ENCODE results near the gene PARD3B.

PARD3B gene

GRCh38 chr2:204860274-204860673, 315.0 kb downstream of the PARD3B start:
- H3K9me3 Mint-ChIP-seq: peaks cover 7% of the 10 kb centered on the region
- ATAC-seq (replicated peaks; ENCODE audit: extremely low read depth, poor library complexity, severe bottlenecking) (no peak), DNase-seq (ENCODE audit: low spot score in 2 of 2) (no peak)
- no peaks in the 10 kb centered on the region for H3K4me1 Mint-ChIP-seq
- H3K36me3 Mint-ChIP-seq (ENCODE audit: insufficient read depth): no peaks in the 10 kb centered on the region
- no peak overlapping the region for H3K4me3 Mint-ChIP-seq
- no peaks in the 10 kb centered on the region for H3K27me3 Mint-ChIP-seq
- no peak overlapping the region for H3K27ac Mint-ChIP-seq (ENCODE audit: low read depth)

GRCh38 chr2:204862809-204863208, 317.5 kb downstream of the PARD3B start:
- no peak overlapping the region for H3K27ac Mint-ChIP-seq (ENCODE audit: low read depth)

GRCh38 chr2:204863336-204863735, 318.1 kb downstream of the PARD3B start:
- DNase-seq (ENCODE audit: low spot score in 2 of 2) (no peak), ATAC-seq (replicated peaks; ENCODE audit: extremely low read depth, poor library complexity, severe bottlenecking) (no peak)
- Mint-ChIP-seq H3K4me3 (no peak overlapping the region), H3K4me1 (no peaks in the 10 kb centered on the region), H3K27me3 (no peaks in the 10 kb centered on the region), H3K27ac (ENCODE audit: low read depth) (no peak overlapping the region), H3K9me3 (peaks cover 7% of the 10 kb centered on the region), H3K36me3 (ENCODE audit: insufficient read depth) (no peaks in the 10 kb centered on the region)

More at GRCh38 chr2:204862809-204863208, 317.5 kb downstream of the PARD3B start:
- no peaks in the 10 kb centered on the region for H3K27me3 Mint-ChIP-seq
- H3K36me3 Mint-ChIP-seq (ENCODE audit: insufficient read depth): no peaks in the 10 kb centered on the region
- H3K9me3 Mint-ChIP-seq: peaks cover 7% of the 10 kb centered on the region
- ATAC-seq (replicated peaks; ENCODE audit: extremely low read depth, poor library complexity, severe bottlenecking) (no peak), DNase-seq (ENCODE audit: low spot score in 2 of 2) (no peak)
- H3K4me3 Mint-ChIP-seq: no peak overlapping the region
- H3K4me1 Mint-ChIP-seq: no peaks in the 10 kb centered on the region

GRCh38 chr2:204869132-204869823, 324.0 kb downstream of the PARD3B start:
- H3K4me3 Mint-ChIP-seq: no peak overlapping the region
- no peaks in the 10 kb centered on the region for H3K27me3 Mint-ChIP-seq
- ATAC-seq (replicated peaks; ENCODE audit: extremely low read depth, poor library complexity, severe bottlenecking): no peak
- peaks cover 7% of the 10 kb centered on the region for H3K9me3 Mint-ChIP-seq
- H3K4me1 Mint-ChIP-seq: no peaks in the 10 kb centered on the region
- no peak for DNase-seq (ENCODE audit: low spot score in 2 of 2)
- H3K36me3 Mint-ChIP-seq (ENCODE audit: insufficient read depth): no peaks in the 10 kb centered on the region
- no peak overlapping the region for H3K27ac Mint-ChIP-seq (ENCODE audit: low read depth)

- H3K9me3 Mint-ChIP-seq: no peaks in the 10 kb centered on the region
- no peaks in the 10 kb centered on the region for H3K27me3 Mint-ChIP-seq
- H3K4me1 Mint-ChIP-seq: no peaks in the 10 kb centered on the region
- H3K4me3 Mint-ChIP-seq: no peak overlapping the region
- H3K36me3 Mint-ChIP-seq (ENCODE audit: insufficient read depth): no peaks in the 10 kb centered on the region
- ATAC-seq (replicated peaks; ENCODE audit: extremely low read depth, poor library complexity, severe bottlenecking) (no peak), DNase-seq (ENCODE audit: low spot score in 2 of 2) (no peak)
- no peak overlapping the region for H3K27ac Mint-ChIP-seq (ENCODE audit: low read depth)
Observed at GRCh38 chr2:204870053-204870452, 324.8 kb downstream of the PARD3B start.

- no peak for ATAC-seq (replicated peaks; ENCODE audit: extremely low read depth, poor library complexity, severe bottlenecking)
- Mint-ChIP-seq H3K27me3 (no peaks in the 10 kb centered on the region), H3K9me3 (no peaks in the 10 kb centered on the region), H3K36me3 (ENCODE audit: insufficient read depth) (no peaks in the 10 kb centered on the region), H3K4me1 (no peaks in the 10 kb centered on the region), H3K4me3 (no peak overlapping the region), H3K27ac (ENCODE audit: low read depth) (no peak overlapping the region)
- DNase-seq (ENCODE audit: low spot score in 2 of 2): no peak
Observed at GRCh38 chr2:204871231-204871953, 326.1 kb downstream of the PARD3B start.

- Mint-ChIP-seq H3K36me3 (ENCODE audit: insufficient read depth) (no peaks in the 10 kb centered on the region), H3K27ac (ENCODE audit: low read depth) (no peak overlapping the region), H3K9me3 (no peaks in the 10 kb centered on the region), H3K4me1 (no peaks in the 10 kb centered on the region), H3K4me3 (no peak overlapping the region), H3K27me3 (no peaks in the 10 kb centered on the region)
- ATAC-seq (replicated peaks; ENCODE audit: extremely low read depth, poor library complexity, severe bottlenecking): no peak
- DNase-seq (ENCODE audit: low spot score in 2 of 2): no peak
Observed at GRCh38 chr2:204876311-204876710, 331.0 kb downstream of the PARD3B start.

GRCh38 chr2:204877691-204878090, 332.4 kb downstream of the PARD3B start:
- DNase-seq (ENCODE audit: low spot score in 2 of 2) (no peak), ATAC-seq (replicated peaks; ENCODE audit: extremely low read depth, poor library complexity, severe bottlenecking) (no peak)
- Mint-ChIP-seq H3K9me3 (no peaks in the 10 kb centered on the region), H3K27me3 (no peaks in the 10 kb centered on the region), H3K36me3 (ENCODE audit: insufficient read depth) (no peaks in the 10 kb centered on the region), H3K27ac (ENCODE audit: low read depth) (no peak overlapping the region), H3K4me1 (no peaks in the 10 kb centered on the region), H3K4me3 (no peak overlapping the region)

- no peak for DNase-seq (ENCODE audit: low spot score in 2 of 2)
- Mint-ChIP-seq H3K9me3 (no peaks in the 10 kb centered on the region), H3K27me3 (no peaks in the 10 kb centered on the region), H3K4me1 (no peaks in the 10 kb centered on the region), H3K36me3 (ENCODE audit: insufficient read depth) (no peaks in the 10 kb centered on the region), H3K4me3 (no peak overlapping the region), H3K27ac (ENCODE audit: low read depth) (no peak overlapping the region)
- no peak for ATAC-seq (replicated peaks; ENCODE audit: extremely low read depth, poor library complexity, severe bottlenecking)
Observed at GRCh38 chr2:204880928-204881327, 335.7 kb downstream of the PARD3B start.

GRCh38 chr2:204881655-204882054, 336.4 kb downstream of the PARD3B start:
- DNase-seq (ENCODE audit: low spot score in 2 of 2) (no peak), ATAC-seq (replicated peaks; ENCODE audit: extremely low read depth, poor library complexity, severe bottlenecking) (no peak)
- H3K4me3 Mint-ChIP-seq: no peak overlapping the region
- no peaks in the 10 kb centered on the region for H3K36me3 Mint-ChIP-seq (ENCODE audit: insufficient read depth)
- no peaks in the 10 kb centered on the region for H3K27me3 Mint-ChIP-seq
- H3K27ac Mint-ChIP-seq (ENCODE audit: low read depth): no peak overlapping the region
- H3K4me1 Mint-ChIP-seq: no peaks in the 10 kb centered on the region
- no peaks in the 10 kb centered on the region for H3K9me3 Mint-ChIP-seq

- H3K4me1 Mint-ChIP-seq: no peaks in the 10 kb centered on the region
- DNase-seq (ENCODE audit: low spot score in 2 of 2) (no peak), ATAC-seq (replicated peaks; ENCODE audit: extremely low read depth, poor library complexity, severe bottlenecking) (no peak)
- H3K4me3 Mint-ChIP-seq: no peak overlapping the region
- H3K27ac Mint-ChIP-seq (ENCODE audit: low read depth): no peak overlapping the region
- peaks cover 6% of the 10 kb centered on the region for H3K9me3 Mint-ChIP-seq
- no peaks in the 10 kb centered on the region for H3K36me3 Mint-ChIP-seq (ENCODE audit: insufficient read depth)
- no peaks in the 10 kb centered on the region for H3K27me3 Mint-ChIP-seq
Observed at GRCh38 chr2:204885747-204886146, 340.5 kb downstream of the PARD3B start.

GRCh38 chr2:204886713-204887112, 341.4 kb downstream of the PARD3B start:
- Mint-ChIP-seq H3K4me3 (no peak overlapping the region), H3K9me3 (peaks cover 6% of the 10 kb centered on the region), H3K27ac (ENCODE audit: low read depth) (no peak overlapping the region), H3K4me1 (no peaks in the 10 kb centered on the region), H3K36me3 (ENCODE audit: insufficient read depth) (no peaks in the 10 kb centered on the region), H3K27me3 (no peaks in the 10 kb centered on the region)
- DNase-seq (ENCODE audit: low spot score in 2 of 2) (no peak), ATAC-seq (replicated peaks; ENCODE audit: extremely low read depth, poor library complexity, severe bottlenecking) (no peak)

- H3K27ac Mint-ChIP-seq (ENCODE audit: low read depth): no peak overlapping the region
- no peak overlapping the region for H3K4me3 Mint-ChIP-seq
- DNase-seq (ENCODE audit: low spot score in 2 of 2) (no peak), ATAC-seq (replicated peaks; ENCODE audit: extremely low read depth, poor library complexity, severe bottlenecking) (no peak)
- H3K27me3 Mint-ChIP-seq: no peaks in the 10 kb centered on the region
- no peaks in the 10 kb centered on the region for H3K36me3 Mint-ChIP-seq (ENCODE audit: insufficient read depth)
- no peaks in the 10 kb centered on the region for H3K4me1 Mint-ChIP-seq
- peaks cover 6% of the 10 kb centered on the region for H3K9me3 Mint-ChIP-seq
Observed at GRCh38 chr2:204888222-204888621, 342.9 kb downstream of the PARD3B start.
